Osteocyte (in vitro differentiated cells): ENCODE data around the gene PLCD3. TPM values are rescaled to one million over a fixed set of nuclear protein-coding genes. Genes with fewer than 3 reads are reported as not detected.

Experiments used
- DNase-seq: peaks from one replicate; pipeline ENCODE4 v3.0.0; 2021; ENCODE audit warnings: mixed read lengths; ENCODE audit not compliant: unreplicated experiment; ENCODE audit errors: extremely low spot score
- H3K27ac Mint-ChIP-seq: one replicate; pipeline ENCODE4 v1.8.0; 2021; ENCODE audit warnings: mild to moderate bottlenecking, mixed read lengths; ENCODE audit not compliant: unreplicated experiment
- H3K27me3 Mint-ChIP-seq: one replicate; pipeline ENCODE4 v1.8.0; 2021; ENCODE audit warnings: mixed read lengths; ENCODE audit not compliant: unreplicated experiment
- H3K36me3 Mint-ChIP-seq: one replicate; pipeline ENCODE4 v1.8.0; 2021; ENCODE audit warnings: mixed read lengths; ENCODE audit not compliant: unreplicated experiment
- H3K4me1 Mint-ChIP-seq: one replicate; pipeline ENCODE4 v1.8.0; 2021; ENCODE audit warnings: mixed read lengths; ENCODE audit not compliant: unreplicated experiment
- H3K4me3 Mint-ChIP-seq: one replicate; pipeline ENCODE4 v1.8.0; 2021; ENCODE audit warnings: mild to moderate bottlenecking, moderate library complexity, mixed read lengths; ENCODE audit not compliant: unreplicated experiment
- H3K9me3 Mint-ChIP-seq: one replicate; pipeline ENCODE4 v1.8.0; 2021; ENCODE audit warnings: mixed read lengths; ENCODE audit not compliant: unreplicated experiment
- CTCF ChIP-seq: fragments of 200-600 bp; sonication (generic); IDR thresholded peaks from 2 replicates; pipeline ENCODE4 v1.5.0; 2021; ENCODE audit warnings: antibody characterized with exemption, mild to moderate bottlenecking, moderate library complexity
- total RNA-seq: library from RNA; stranded (reverse); gene quantifications from 2 replicates; pipeline ENCODE4 v1.2.1, GENCODE V29; 2021

The PLCD3 gene
- total RNA-seq, 1 donor from 2014 or later, result 111 TPM

GRCh38 chr17:45091778-45092425 is 40.4 kb downstream of the PLCD3 start:
- Mint-ChIP-seq H3K4me1 (peaks cover 70% of the 10 kb centered on the region), H3K27ac (peak overlapping the region; percentile 99), H3K27me3 (no peaks in the 10 kb centered on the region), H3K4me3 (no peak overlapping the region), H3K9me3 (no peaks in the 10 kb centered on the region), H3K36me3 (peaks cover 35% of the 10 kb centered on the region)
- no peak for TF ChIP-seq CTCF
- DNase-seq, result no peak

GRCh38 chr17:45090711-45091110 is 41.6 kb downstream of the PLCD3 start:
- Mint-ChIP-seq H3K9me3 (no peaks in the 10 kb centered on the region), H3K27me3 (no peaks in the 10 kb centered on the region), H3K36me3 (peaks cover 30% of the 10 kb centered on the region), H3K27ac (peak overlapping the region; percentile 99), H3K4me1 (peaks cover 68% of the 10 kb centered on the region), H3K4me3 (peak overlapping the region; percentile 23)
- no peak for TF ChIP-seq CTCF
- DNase-seq, result no peak

GRCh38 chr17:45088741-45089140 is 43.6 kb downstream of the PLCD3 start:
- TF ChIP-seq CTCF, result no peak
- Mint-ChIP-seq H3K9me3 (no peaks in the 10 kb centered on the region), H3K4me3 (no peak overlapping the region), H3K36me3 (peaks cover 30% of the 10 kb centered on the region), H3K27me3 (no peaks in the 10 kb centered on the region), H3K27ac (peak overlapping the region; percentile 57), H3K4me1 (peaks cover 65% of the 10 kb centered on the region)
- DNase-seq, result no peak

- H3K9me3 Mint-ChIP-seq, result no peaks in the 10 kb centered on the region
- H3K4me3 Mint-ChIP-seq, result peak overlapping the region; percentile 38
- H3K27me3 Mint-ChIP-seq, result no peaks in the 10 kb centered on the region
- H3K4me1 Mint-ChIP-seq, result peaks cover 57% of the 10 kb centered on the region
- no peak for TF ChIP-seq CTCF
- H3K36me3 Mint-ChIP-seq, result peaks cover 26% of the 10 kb centered on the region
- peak overlapping the region; percentile 85 for H3K27ac Mint-ChIP-seq
- DNase-seq, result no peak
These were observed 44.3 kb downstream of the PLCD3 start for GRCh38 chr17:45087978-45088377.

- Mint-ChIP-seq H3K4me3 (peak overlapping the region; percentile 38), H3K9me3 (no peaks in the 10 kb centered on the region), H3K4me1 (peaks cover 53% of the 10 kb centered on the region), H3K36me3 (peaks cover 26% of the 10 kb centered on the region), H3K27me3 (no peaks in the 10 kb centered on the region), H3K27ac (peak overlapping the region; percentile 85)
- no peak for TF ChIP-seq CTCF
- no peak for DNase-seq
These were observed 44.8 kb downstream of the PLCD3 start for GRCh38 chr17:45087504-45087975.
